Neural cell (in vitro differentiated cells): ENCODE data around the gene CUX1.

Experiments
- EZH2 ChIP-seq: fragments of 200-600, 300-800 bp; shearing (Covaris generic), sonication (generic); IDR thresholded peaks from 2 replicates; pipeline ENCODE4 v1.6.1; 2014; ENCODE audit warnings: antibody characterized with exemption, low read length, borderline replicate concordance, mild to moderate bottlenecking; ENCODE audit not compliant: insufficient read depth, poor library complexity, severe bottlenecking
- POLR2AphosphoS5 ChIP-seq: IDR thresholded peaks from 2 replicates; pipeline ENCODE4 v1.6.1; 2012
- TF ChIP-seq, protein P1 (sequence below): fragments of 450-650 bp; IDR thresholded peaks from 2 replicates; pipeline ENCODE4 v1.5.1; 2014; ENCODE audit warnings: antibody characterized with exemption, mild to moderate bottlenecking, moderate library complexity; ENCODE audit not compliant: poor library complexity, severe bottlenecking
- TF ChIP-seq, protein P2 (sequence below): IDR thresholded peaks from 2 replicates; pipeline ENCODE4 v1.6.1; 2012; ENCODE audit warnings: borderline replicate concordance

DNA sequence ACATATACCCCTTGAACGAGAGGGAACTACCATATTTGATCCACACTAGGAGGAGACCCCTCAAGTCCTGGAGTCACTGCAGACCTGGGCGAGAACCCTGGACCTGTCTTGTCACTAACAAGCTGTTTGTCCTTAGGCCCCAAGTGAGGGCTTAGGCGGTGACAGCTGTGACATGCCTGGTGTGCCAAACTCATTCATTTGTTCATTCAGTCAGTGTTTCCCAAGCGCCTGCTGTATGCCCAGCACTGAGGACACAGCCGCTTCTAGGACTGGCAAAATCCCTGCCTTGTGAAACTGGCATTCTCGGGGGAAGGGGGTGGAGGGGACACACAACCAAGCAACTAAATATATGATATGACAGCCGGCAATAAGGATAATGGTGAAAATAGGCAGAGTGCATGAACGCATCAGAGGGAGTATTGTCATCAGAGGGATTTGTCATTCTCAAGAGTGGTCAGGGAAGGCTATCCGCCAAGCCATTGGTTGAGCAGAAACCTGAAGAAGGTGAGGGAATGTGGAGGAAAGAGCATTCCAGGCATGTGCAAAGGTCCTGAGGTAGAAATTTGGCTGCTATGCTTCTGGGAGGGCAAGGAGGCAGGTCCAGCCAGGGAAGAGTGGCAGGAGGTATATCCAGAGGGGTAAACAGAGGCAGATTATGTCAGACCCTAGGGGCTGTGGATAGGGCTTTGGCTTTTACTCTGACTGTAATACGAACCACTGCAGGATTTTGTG lies 480.2 kb downstream of the CUX1 start:
- TF ChIP-seq, protein P1, sequence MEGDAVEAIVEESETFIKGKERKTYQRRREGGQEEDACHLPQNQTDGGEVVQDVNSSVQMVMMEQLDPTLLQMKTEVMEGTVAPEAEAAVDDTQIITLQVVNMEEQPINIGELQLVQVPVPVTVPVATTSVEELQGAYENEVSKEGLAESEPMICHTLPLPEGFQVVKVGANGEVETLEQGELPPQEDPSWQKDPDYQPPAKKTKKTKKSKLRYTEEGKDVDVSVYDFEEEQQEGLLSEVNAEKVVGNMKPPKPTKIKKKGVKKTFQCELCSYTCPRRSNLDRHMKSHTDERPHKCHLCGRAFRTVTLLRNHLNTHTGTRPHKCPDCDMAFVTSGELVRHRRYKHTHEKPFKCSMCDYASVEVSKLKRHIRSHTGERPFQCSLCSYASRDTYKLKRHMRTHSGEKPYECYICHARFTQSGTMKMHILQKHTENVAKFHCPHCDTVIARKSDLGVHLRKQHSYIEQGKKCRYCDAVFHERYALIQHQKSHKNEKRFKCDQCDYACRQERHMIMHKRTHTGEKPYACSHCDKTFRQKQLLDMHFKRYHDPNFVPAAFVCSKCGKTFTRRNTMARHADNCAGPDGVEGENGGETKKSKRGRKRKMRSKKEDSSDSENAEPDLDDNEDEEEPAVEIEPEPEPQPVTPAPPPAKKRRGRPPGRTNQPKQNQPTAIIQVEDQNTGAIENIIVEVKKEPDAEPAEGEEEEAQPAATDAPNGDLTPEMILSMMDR, result no peak
- TF ChIP-seq POLR2AphosphoS5 (no peak), EZH2 (no peak)
- TF ChIP-seq, protein P2, sequence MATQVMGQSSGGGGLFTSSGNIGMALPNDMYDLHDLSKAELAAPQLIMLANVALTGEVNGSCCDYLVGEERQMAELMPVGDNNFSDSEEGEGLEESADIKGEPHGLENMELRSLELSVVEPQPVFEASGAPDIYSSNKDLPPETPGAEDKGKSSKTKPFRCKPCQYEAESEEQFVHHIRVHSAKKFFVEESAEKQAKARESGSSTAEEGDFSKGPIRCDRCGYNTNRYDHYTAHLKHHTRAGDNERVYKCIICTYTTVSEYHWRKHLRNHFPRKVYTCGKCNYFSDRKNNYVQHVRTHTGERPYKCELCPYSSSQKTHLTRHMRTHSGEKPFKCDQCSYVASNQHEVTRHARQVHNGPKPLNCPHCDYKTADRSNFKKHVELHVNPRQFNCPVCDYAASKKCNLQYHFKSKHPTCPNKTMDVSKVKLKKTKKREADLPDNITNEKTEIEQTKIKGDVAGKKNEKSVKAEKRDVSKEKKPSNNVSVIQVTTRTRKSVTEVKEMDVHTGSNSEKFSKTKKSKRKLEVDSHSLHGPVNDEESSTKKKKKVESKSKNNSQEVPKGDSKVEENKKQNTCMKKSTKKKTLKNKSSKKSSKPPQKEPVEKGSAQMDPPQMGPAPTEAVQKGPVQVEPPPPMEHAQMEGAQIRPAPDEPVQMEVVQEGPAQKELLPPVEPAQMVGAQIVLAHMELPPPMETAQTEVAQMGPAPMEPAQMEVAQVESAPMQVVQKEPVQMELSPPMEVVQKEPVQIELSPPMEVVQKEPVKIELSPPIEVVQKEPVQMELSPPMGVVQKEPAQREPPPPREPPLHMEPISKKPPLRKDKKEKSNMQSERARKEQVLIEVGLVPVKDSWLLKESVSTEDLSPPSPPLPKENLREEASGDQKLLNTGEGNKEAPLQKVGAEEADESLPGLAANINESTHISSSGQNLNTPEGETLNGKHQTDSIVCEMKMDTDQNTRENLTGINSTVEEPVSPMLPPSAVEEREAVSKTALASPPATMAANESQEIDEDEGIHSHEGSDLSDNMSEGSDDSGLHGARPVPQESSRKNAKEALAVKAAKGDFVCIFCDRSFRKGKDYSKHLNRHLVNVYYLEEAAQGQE, result no peak
